ENCODE data around the gene PTPRD. TPM values are rescaled to one million over a fixed set of nuclear protein-coding genes. Genes with fewer than 3 reads are reported as not detected.

Gene PTPRD
- total and polyA plus RNA-seq, 5 donors from 2014 or later = 0.47 TPM; not detected in 4

DNA sequence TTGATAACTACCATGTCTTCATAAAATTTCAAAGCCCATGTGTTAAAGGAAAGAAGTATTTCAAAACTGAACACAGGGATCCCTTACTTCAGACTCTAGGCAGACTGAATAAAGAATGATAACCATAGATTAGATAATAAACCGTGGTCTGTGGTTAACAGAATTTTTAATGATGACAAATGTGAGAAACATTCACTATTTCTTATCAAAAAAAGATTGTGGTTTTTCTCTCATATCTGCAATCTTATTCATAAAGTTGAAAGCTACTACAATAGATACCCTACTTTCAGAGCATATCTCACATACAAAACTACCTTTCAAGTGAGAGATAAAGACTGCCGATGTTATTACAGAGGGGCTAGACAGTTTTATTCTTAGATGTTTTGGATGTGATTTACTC, 1996.4 kb downstream of the PTPRD start:
- Mint-ChIP-seq H3K4me3 (no peak overlapping the region), H3K27ac (no peak overlapping the region), H3K36me3 (no peaks in the 10 kb centered on the region), H3K9me3 (peaks cover 0 to 4% (median 0%) of the 10 kb centered on the region in 7 donors), H3K27me3 (no peaks in the 10 kb centered on the region), H3K4me1 (no peaks in the 10 kb centered on the region)
- no peak for ATAC-seq (ENCODE audit: low read depth in 2 of 2)
- no peaks in the 10 kb centered on the region for H3K4me1 ChIP-seq (ENCODE audit: control insufficient read depth, insufficient read depth, low read length, poor library complexity, severe bottlenecking)
- no peak for DNase-seq
- H3K9me3 ChIP-seq (ENCODE audit: control insufficient read depth in 2 of 2, low read length in 2 of 2) = no peaks in the 10 kb centered on the region
- no peaks in the 10 kb centered on the region for H3K27me3 ChIP-seq (ENCODE audit: control insufficient read depth, insufficient read depth, low read length)
- no peak overlapping the region for H3K4me3 ChIP-seq (ENCODE audit: low read depth, low read length)
- H3K27ac ChIP-seq (ENCODE audit: insufficient read depth, low read length, poor library complexity, severe bottlenecking) = no peak overlapping the region
- no peaks in the 10 kb centered on the region for H3K36me3 ChIP-seq (ENCODE audit: control insufficient read depth, insufficient read depth, low read length)

DNA sequence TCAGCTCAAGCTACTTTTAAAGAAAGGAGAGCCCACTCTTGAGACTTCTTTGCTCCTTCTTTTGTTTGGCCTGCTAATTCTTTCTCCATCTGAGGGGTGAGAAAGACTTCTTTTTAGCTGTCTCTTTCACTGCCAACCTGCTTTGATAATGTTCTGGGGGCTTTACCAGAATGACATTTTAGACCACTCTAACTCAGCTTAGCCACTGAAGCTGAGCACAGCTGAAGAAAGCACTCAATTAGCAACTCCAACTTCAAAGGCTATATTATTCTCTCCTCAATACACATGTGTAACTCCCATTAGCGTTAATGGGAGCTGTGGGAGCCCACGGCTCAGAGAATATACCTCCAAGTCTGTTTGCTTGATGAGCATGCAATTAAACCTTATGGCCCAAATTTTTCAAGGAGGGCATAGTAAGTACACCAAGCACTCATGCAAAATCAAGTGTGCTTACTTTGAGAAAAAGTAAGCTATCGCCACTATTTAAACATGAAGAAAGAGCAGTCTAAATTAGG, 1997.8 kb downstream of the PTPRD start:
- no peak overlapping the region for H3K4me3 ChIP-seq (ENCODE audit: low read depth, low read length)
- H3K9me3 ChIP-seq (ENCODE audit: control insufficient read depth in 2 of 2, low read length in 2 of 2) = no peaks in the 10 kb centered on the region
- no peak overlapping the region for H3K27ac ChIP-seq (ENCODE audit: insufficient read depth, low read length, poor library complexity, severe bottlenecking)
- H3K4me1 Mint-ChIP-seq = no peaks in the 10 kb centered on the region
- no peaks in the 10 kb centered on the region for H3K36me3 ChIP-seq (ENCODE audit: control insufficient read depth, insufficient read depth, low read length)
- no peaks in the 10 kb centered on the region for H3K4me1 ChIP-seq (ENCODE audit: control insufficient read depth, insufficient read depth, low read length, poor library complexity, severe bottlenecking)
- no peak overlapping the region for H3K4me3 Mint-ChIP-seq
- ATAC-seq (ENCODE audit: low read depth in 2 of 2) = no peak
- DNase-seq = no peak
- no peaks in the 10 kb centered on the region for H3K36me3 Mint-ChIP-seq
- no peaks in the 10 kb centered on the region for H3K27me3 ChIP-seq (ENCODE audit: control insufficient read depth, insufficient read depth, low read length)
- peaks cover 0 to 2% (median 0%) of the 10 kb centered on the region in 7 donors for H3K9me3 Mint-ChIP-seq
- no peaks in the 10 kb centered on the region for H3K27me3 Mint-ChIP-seq
- H3K27ac Mint-ChIP-seq = no peak overlapping the region

GRCh38 chr9:8613346-8613825, 1999.4 kb downstream of the PTPRD start:
- Histone ChIP-seq H3K4me1 (ENCODE audit: control insufficient read depth, insufficient read depth, low read length, poor library complexity, severe bottlenecking) (no peaks in the 10 kb centered on the region), H3K27me3 (ENCODE audit: control insufficient read depth, insufficient read depth, low read length) (no peaks in the 10 kb centered on the region), H3K9me3 (ENCODE audit: control insufficient read depth in 2 of 2, low read length in 2 of 2) (no peaks in the 10 kb centered on the region), H3K4me3 (ENCODE audit: low read depth, low read length) (no peak overlapping the region), H3K27ac (ENCODE audit: insufficient read depth, low read length, poor library complexity, severe bottlenecking) (no peak overlapping the region), H3K36me3 (ENCODE audit: control insufficient read depth, insufficient read depth, low read length) (no peaks in the 10 kb centered on the region)
- H3K36me3 Mint-ChIP-seq = no peaks in the 10 kb centered on the region
- DNase-seq (no peak), ATAC-seq (ENCODE audit: low read depth in 2 of 2) (no peak)
- no peaks in the 10 kb centered on the region for H3K27me3 Mint-ChIP-seq
- peaks cover 0 to 1% (median 0%) of the 10 kb centered on the region in 7 donors for H3K9me3 Mint-ChIP-seq
- no peaks in the 10 kb centered on the region for H3K4me1 Mint-ChIP-seq
- no peak overlapping the region for H3K27ac Mint-ChIP-seq
- no peak overlapping the region for H3K4me3 Mint-ChIP-seq

DNA sequence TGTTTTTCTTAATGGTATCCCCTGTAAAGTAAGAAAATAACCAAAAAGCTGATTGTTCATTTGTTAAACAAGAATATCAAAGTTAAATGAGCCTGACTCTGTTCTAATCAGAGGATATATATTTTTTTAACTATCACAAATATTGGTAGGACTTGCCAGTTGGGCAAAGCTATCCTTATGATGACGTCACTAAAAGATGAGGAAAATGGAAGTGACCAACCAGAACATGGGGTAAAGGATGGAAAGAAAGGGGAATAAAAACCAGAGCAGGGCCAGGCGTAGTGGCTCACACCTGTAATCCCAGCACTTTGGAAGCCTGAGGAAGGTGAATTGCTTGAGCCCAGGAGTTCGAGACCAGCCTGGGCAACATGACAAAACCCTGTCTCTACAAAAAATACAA, 2001.6 kb downstream of the PTPRD start:
- Histone ChIP-seq H3K36me3 (ENCODE audit: control insufficient read depth, insufficient read depth, low read length) (no peaks in the 10 kb centered on the region), H3K4me1 (ENCODE audit: control insufficient read depth, insufficient read depth, low read length, poor library complexity, severe bottlenecking) (no peaks in the 10 kb centered on the region), H3K4me3 (ENCODE audit: low read depth, low read length) (no peak overlapping the region), H3K9me3 (ENCODE audit: control insufficient read depth in 2 of 2, low read length in 2 of 2) (no peaks in the 10 kb centered on the region), H3K27ac (ENCODE audit: insufficient read depth, low read length, poor library complexity, severe bottlenecking) (no peak overlapping the region), H3K27me3 (ENCODE audit: control insufficient read depth, insufficient read depth, low read length) (no peaks in the 10 kb centered on the region)
- Mint-ChIP-seq H3K27me3 (no peaks in the 10 kb centered on the region), H3K27ac (no peak overlapping the region), H3K4me3 (no peak overlapping the region), H3K9me3 (peaks cover 0 to 1% (median 0%) of the 10 kb centered on the region in 7 donors), H3K4me1 (no peaks in the 10 kb centered on the region), H3K36me3 (no peaks in the 10 kb centered on the region)
- DNase-seq = no peak
- no peak for ATAC-seq (ENCODE audit: low read depth in 2 of 2)

DNA sequence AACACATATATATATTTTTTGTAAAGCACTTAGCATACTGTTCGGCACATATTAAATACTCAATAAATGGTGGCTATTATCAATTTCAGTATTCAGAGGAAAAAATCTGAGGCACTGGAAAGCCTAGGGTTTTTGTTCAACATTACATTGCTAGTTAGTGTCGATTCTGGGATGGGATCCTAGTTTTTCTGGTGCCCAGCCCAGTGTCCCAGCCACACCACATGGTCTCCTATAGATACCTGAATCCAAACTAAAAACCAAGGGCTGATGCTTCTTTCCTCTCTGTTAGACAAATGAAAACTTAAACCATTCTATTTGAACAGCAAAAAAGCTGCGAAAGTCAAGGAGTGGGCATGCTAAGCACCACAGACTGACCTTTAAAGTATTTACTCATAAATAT, 2002.5 kb downstream of the PTPRD start:
- Mint-ChIP-seq H3K27me3 (no peaks in the 10 kb centered on the region), H3K9me3 (peaks cover 0 to 1% (median 0%) of the 10 kb centered on the region in 7 donors), H3K36me3 (no peaks in the 10 kb centered on the region), H3K4me3 (no peak overlapping the region), H3K27ac (no peak overlapping the region), H3K4me1 (no peaks in the 10 kb centered on the region)
- ATAC-seq (ENCODE audit: low read depth in 2 of 2) (no peak), DNase-seq (no peak)
- H3K27ac ChIP-seq (ENCODE audit: insufficient read depth, low read length, poor library complexity, severe bottlenecking) = no peak overlapping the region
- H3K9me3 ChIP-seq (ENCODE audit: control insufficient read depth in 2 of 2, low read length in 2 of 2) = no peaks in the 10 kb centered on the region
- H3K36me3 ChIP-seq (ENCODE audit: control insufficient read depth, insufficient read depth, low read length) = no peaks in the 10 kb centered on the region
- no peaks in the 10 kb centered on the region for H3K4me1 ChIP-seq (ENCODE audit: control insufficient read depth, insufficient read depth, low read length, poor library complexity, severe bottlenecking)
- H3K4me3 ChIP-seq (ENCODE audit: low read depth, low read length) = no peak overlapping the region
- no peaks in the 10 kb centered on the region for H3K27me3 ChIP-seq (ENCODE audit: control insufficient read depth, insufficient read depth, low read length)

GRCh38 chr9:8605096-8605495, 2007.7 kb downstream of the PTPRD start:
- Histone ChIP-seq H3K4me1 (ENCODE audit: control insufficient read depth, insufficient read depth, low read length, poor library complexity, severe bottlenecking) (no peaks in the 10 kb centered on the region), H3K9me3 (ENCODE audit: control insufficient read depth in 2 of 2, low read length in 2 of 2) (no peaks in the 10 kb centered on the region), H3K27ac (ENCODE audit: insufficient read depth, low read length, poor library complexity, severe bottlenecking) (no peak overlapping the region), H3K4me3 (ENCODE audit: low read depth, low read length) (no peak overlapping the region), H3K36me3 (ENCODE audit: control insufficient read depth, insufficient read depth, low read length) (no peaks in the 10 kb centered on the region), H3K27me3 (ENCODE audit: control insufficient read depth, insufficient read depth, low read length) (no peaks in the 10 kb centered on the region)
- no peak overlapping the region for H3K27ac Mint-ChIP-seq
- H3K36me3 Mint-ChIP-seq = no peaks in the 10 kb centered on the region
- H3K9me3 Mint-ChIP-seq = peaks cover 0 to 4% (median 0%) of the 10 kb centered on the region in 7 donors
- ATAC-seq (ENCODE audit: low read depth in 2 of 2) = no peak
- H3K27me3 Mint-ChIP-seq = no peaks in the 10 kb centered on the region
- DNase-seq = no peak
- H3K4me1 Mint-ChIP-seq = no peaks in the 10 kb centered on the region
- no peak overlapping the region for H3K4me3 Mint-ChIP-seq

DNA sequence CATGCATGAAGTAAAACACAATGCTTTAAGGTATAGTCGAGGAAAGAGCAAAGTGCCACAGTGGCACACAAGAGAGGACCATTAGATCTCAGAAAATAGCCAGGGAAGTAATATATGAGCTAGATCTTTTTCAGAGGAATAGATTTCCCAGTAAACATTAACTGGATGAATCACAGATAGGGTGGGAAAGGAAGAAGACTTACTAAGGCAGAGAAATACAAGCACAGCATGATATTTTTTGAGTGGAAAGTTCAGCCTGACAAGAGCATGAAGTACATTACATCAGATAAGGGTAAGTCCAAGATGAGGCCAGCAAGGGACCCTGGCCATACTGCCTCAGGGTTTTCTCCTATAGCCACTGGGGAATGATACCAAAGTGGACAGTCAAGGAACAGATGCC, 2008.6 kb downstream of the PTPRD start:
- Mint-ChIP-seq H3K9me3 (peaks cover 0 to 4% (median 0%) of the 10 kb centered on the region in 7 donors), H3K27ac (no peak overlapping the region), H3K27me3 (no peaks in the 10 kb centered on the region), H3K4me1 (no peaks in the 10 kb centered on the region), H3K36me3 (no peaks in the 10 kb centered on the region), H3K4me3 (no peak overlapping the region)
- no peak for DNase-seq
- no peak overlapping the region for H3K4me3 ChIP-seq (ENCODE audit: low read depth, low read length)
- H3K27ac ChIP-seq (ENCODE audit: insufficient read depth, low read length, poor library complexity, severe bottlenecking) = no peak overlapping the region
- no peaks in the 10 kb centered on the region for H3K4me1 ChIP-seq (ENCODE audit: control insufficient read depth, insufficient read depth, low read length, poor library complexity, severe bottlenecking)
- H3K9me3 ChIP-seq (ENCODE audit: control insufficient read depth in 2 of 2, low read length in 2 of 2) = no peaks in the 10 kb centered on the region
- no peak for ATAC-seq (ENCODE audit: low read depth in 2 of 2)
- H3K36me3 ChIP-seq (ENCODE audit: control insufficient read depth, insufficient read depth, low read length) = no peaks in the 10 kb centered on the region
- H3K27me3 ChIP-seq (ENCODE audit: control insufficient read depth, insufficient read depth, low read length) = no peaks in the 10 kb centered on the region

DNA sequence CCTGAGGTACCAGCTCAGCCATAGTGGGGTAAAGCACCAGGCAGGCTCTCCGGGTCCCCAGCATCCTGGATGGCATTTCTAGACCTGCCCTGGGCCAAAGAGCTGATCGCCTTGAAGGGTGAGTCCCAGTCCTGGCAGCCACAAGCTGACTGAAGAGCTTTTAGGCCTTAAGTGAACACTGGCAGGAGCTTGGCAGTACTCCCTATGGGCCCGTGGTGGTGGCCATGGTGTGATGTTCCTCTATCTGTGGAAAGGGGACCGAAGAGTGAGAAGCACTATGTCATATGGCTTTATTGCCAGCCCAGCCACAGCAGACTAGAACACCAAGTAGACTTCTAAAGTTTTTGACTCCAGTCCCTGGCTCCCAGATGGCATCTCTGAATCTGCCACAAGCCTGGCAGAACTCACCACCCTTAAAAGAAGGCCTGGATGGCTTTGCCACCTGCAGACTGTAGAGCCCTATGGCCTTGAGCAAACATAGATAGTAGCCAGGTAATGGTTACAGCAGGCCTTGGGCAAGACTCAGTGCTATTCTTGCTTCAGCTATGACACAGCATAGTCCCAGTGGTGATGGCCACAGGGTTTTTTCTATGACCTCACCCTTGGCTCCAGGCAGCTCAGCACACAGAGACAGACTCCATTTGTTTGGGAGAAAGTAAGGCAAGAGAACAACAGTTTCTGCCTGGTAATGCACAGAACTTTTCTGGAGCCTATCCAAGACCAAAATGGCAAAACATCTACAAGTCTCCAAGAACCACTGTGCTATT, 2011.7 kb downstream of the PTPRD start:
- H3K27me3 ChIP-seq (ENCODE audit: control insufficient read depth, insufficient read depth, low read length) = no peaks in the 10 kb centered on the region
- Mint-ChIP-seq H3K4me1 (no peaks in the 10 kb centered on the region), H3K36me3 (no peaks in the 10 kb centered on the region), H3K4me3 (no peak overlapping the region), H3K9me3 (peaks cover 0 to 5% (median 0%) of the 10 kb centered on the region in 7 donors), H3K27me3 (no peaks in the 10 kb centered on the region), H3K27ac (no peak overlapping the region)
- H3K4me3 ChIP-seq (ENCODE audit: low read depth, low read length) = no peak overlapping the region
- H3K27ac ChIP-seq (ENCODE audit: insufficient read depth, low read length, poor library complexity, severe bottlenecking) = no peak overlapping the region
- H3K9me3 ChIP-seq (ENCODE audit: control insufficient read depth in 2 of 2, low read length in 2 of 2) = no peaks in the 10 kb centered on the region
- DNase-seq (no peak), ATAC-seq (ENCODE audit: low read depth in 2 of 2) (no peak)
- H3K4me1 ChIP-seq (ENCODE audit: control insufficient read depth, insufficient read depth, low read length, poor library complexity, severe bottlenecking) = no peaks in the 10 kb centered on the region
- H3K36me3 ChIP-seq (ENCODE audit: control insufficient read depth, insufficient read depth, low read length) = no peaks in the 10 kb centered on the region
